ENCODE measurements around the gene TTLL10. TPM values are rescaled to one million over a fixed set of nuclear protein-coding genes. Genes with fewer than 3 reads are reported as not detected.
"Not testable (repeated sequence)": the region's sequence is repeated elsewhere in the genome, so short reads cannot be mapped to it uniquely, and the experiment has no call there.

TTLL10 gene
- polyA plus RNA-seq, 4 donors, result 0.43 to 0.86 (median 0.79) TPM; not detected in 1

GRCh38 chr1:1170215-1171091 lies 3.2 kb upstream of the TTLL10 start:
- no peak for DNase-seq (ENCODE audit: low read depth in 4 of 4, low spot score in 3 of 4)

- no peak for DNase-seq (ENCODE audit: low read depth in 4 of 4, low spot score in 3 of 4)
Observed at GRCh38 chr1:1171161-1171545, 2.5 kb upstream of the TTLL10 start.

- DNase-seq (ENCODE audit: low read depth in 4 of 4, low spot score in 3 of 4), result no peak
Observed at GRCh38 chr1:1171546-1172340, 1.9 kb upstream of the TTLL10 start.

GRCh38 chr1:1173061-1173792 lies 453 bp upstream of the TTLL10 start:
- no peak for DNase-seq (ENCODE audit: low read depth in 4 of 4, low spot score in 3 of 4)

- DNase-seq (ENCODE audit: low read depth in 4 of 4, low spot score in 3 of 4), result no peak
Observed at GRCh38 chr1:1175221-1176062, 1.8 kb downstream of the TTLL10 start.

- not testable (repeated sequence) for DNase-seq (ENCODE audit: low read depth in 4 of 4, low spot score in 3 of 4)
Observed at GRCh38 chr1:1176063-1176761, 2.5 kb downstream of the TTLL10 start.

- DNase-seq (ENCODE audit: low read depth in 4 of 4, low spot score in 3 of 4), result no peak
Observed at GRCh38 chr1:1176931-1177330, 3.3 kb downstream of the TTLL10 start.

GRCh38 chr1:1177452-1178206 lies 3.9 kb downstream of the TTLL10 start:
- no peak for DNase-seq (ENCODE audit: low read depth in 4 of 4, low spot score in 3 of 4)

- no peak for DNase-seq (ENCODE audit: low read depth in 4 of 4, low spot score in 3 of 4)
Observed at GRCh38 chr1:1178794-1179331, 5.2 kb downstream of the TTLL10 start.

- DNase-seq (ENCODE audit: low read depth in 4 of 4, low spot score in 3 of 4), result no peak
Observed at GRCh38 chr1:1179346-1179982, 5.8 kb downstream of the TTLL10 start.

GRCh38 chr1:1179983-1180861 lies 6.5 kb downstream of the TTLL10 start:
- no peak for DNase-seq (ENCODE audit: low read depth in 4 of 4, low spot score in 3 of 4)

- DNase-seq (ENCODE audit: low read depth in 4 of 4, low spot score in 3 of 4), result no peak
Observed at GRCh38 chr1:1181129-1181937, 7.7 kb downstream of the TTLL10 start.

GRCh38 chr1:1181938-1182410 lies 8.3 kb downstream of the TTLL10 start:
- no peak for DNase-seq (ENCODE audit: low read depth in 4 of 4, low spot score in 3 of 4)

- no peak for DNase-seq (ENCODE audit: low read depth in 4 of 4, low spot score in 3 of 4)
Observed at GRCh38 chr1:1182491-1183220, 9.0 kb downstream of the TTLL10 start.

- no peak for DNase-seq (ENCODE audit: low read depth in 4 of 4, low spot score in 3 of 4)
Observed at GRCh38 chr1:1183221-1183747, 9.6 kb downstream of the TTLL10 start.

All from left renal pelvis (tissue), 4 donors.